T-cell (primary cell): ENCODE measurements around the gene COMMD4. TPM values are rescaled to one million over a fixed set of nuclear protein-coding genes. Genes with fewer than 3 reads are reported as not detected.
"Not testable (repeated sequence)": the region's sequence is repeated elsewhere in the genome, so short reads cannot be mapped to it uniquely, and the experiment has no call there.

ENCODE experiments used
- ATAC-seq, 4 experiments: fragments of 200-7000 bp in 3 of 4; fragments of 150-1000 bp in 1 of 4; cut with Tn5 transposase; replicated peaks in 1 of 4; 1 replicate in 3 of 4; 2 replicates in 1 of 4; pipeline ENCODE4 v1.10.0; 2021; ENCODE audit warnings: moderate library complexity in 3 of 4, mild to moderate bottlenecking in 2 of 4, moderate number of reproducible peaks in 1 of 4
- CTCF ChIA-PET, 2 donors: fragments of 300-600 bp; sonication (Branson Sonifier 250); formaldehyde crosslinking; loops; one replicate each; lab custom pipeline; 2022; ENCODE audit warnings: antibody characterized with exemption in 2 of 2; lab: Charles Lee
- POLR2A ChIA-PET, 2 donors: fragments of 300-600 bp; sonication (Branson Sonifier 250); formaldehyde crosslinking; loops; one replicate each; lab custom pipeline; 2022; ENCODE audit warnings: antibody characterized with exemption in 2 of 2; lab: Charles Lee
- DNase-seq, 35 experiments: peaks; one replicate each; pipeline versions ENCODE4 v3.0.0 to v3.0.0-alpha.2; 2013 to 2023
- H3K27ac ChIP-seq: one replicate; pipeline ENCODE4 v1.5.1; 2013; ENCODE audit warnings: low read length
- H3K27me3 ChIP-seq, 2 experiments: replicated peaks in 1 of 2; 1 replicate in 1 of 2; 2 replicates in 1 of 2; pipeline versions ENCODE4 v1.6.1 to v1.7.0; 2013; ENCODE audit warnings: low read length in 1 of 2, mixed read lengths in 1 of 2; ENCODE audit not compliant: control insufficient read depth in 2 of 2, insufficient read depth in 2 of 2; ENCODE audit errors: extremely low read depth in 1 of 2
- H3K36me3 ChIP-seq, 2 donors: 1 replicate in 1 of 2; 2 replicates in 1 of 2; pipeline versions ENCODE4 v1.6.1 to v1.7.0; 2013; ENCODE audit warnings: low read length in 1 of 2; ENCODE audit not compliant: control insufficient read depth in 2 of 2, insufficient read depth in 1 of 2; ENCODE audit errors: extremely low read depth in 1 of 2
- H3K4me1 ChIP-seq, 2 experiments: 1 replicate in 1 of 2; 2 replicates in 1 of 2; pipeline versions ENCODE4 v1.6.1 to v1.7.0; 2013; ENCODE audit warnings: low read length in 2 of 2, mixed read lengths in 1 of 2; ENCODE audit not compliant: insufficient read depth in 2 of 2, control insufficient read depth in 1 of 2; ENCODE audit errors: extremely low read depth in 1 of 2
- H3K4me3 ChIP-seq, 2 donors: 1 replicate in 1 of 2; 2 replicates in 1 of 2; pipeline versions ENCODE4 v1.5.1 to v1.7.0; 2013; ENCODE audit warnings: mild to moderate bottlenecking in 2 of 2, low read length in 1 of 2, moderate library complexity in 1 of 2; ENCODE audit not compliant: control insufficient read depth in 1 of 2; ENCODE audit errors: extremely low read depth in 1 of 2
- H3K9me3 ChIP-seq: 2 replicates; pipeline ENCODE4 v1.7.0; 2013
- H3K27ac Mint-ChIP-seq, 2 donors: one replicate each; pipeline ENCODE4 v1.8.0; 2020 to 2021; ENCODE audit warnings: mild to moderate bottlenecking in 2 of 2, mixed read lengths in 2 of 2
- H3K27me3 Mint-ChIP-seq, 2 donors: one replicate each; pipeline ENCODE4 v1.8.0; 2021 to 2022; ENCODE audit warnings: mixed read lengths in 2 of 2
- H3K36me3 Mint-ChIP-seq: one replicate; pipeline ENCODE4 v1.8.0; 2021; ENCODE audit warnings: mixed read lengths
- H3K4me1 Mint-ChIP-seq, 3 donors: one replicate each; pipeline ENCODE4 v1.8.0; 2020 to 2022; ENCODE audit warnings: mixed read lengths in 3 of 3, mild to moderate bottlenecking in 1 of 3
- H3K4me3 Mint-ChIP-seq, 3 donors: one replicate each; pipeline ENCODE4 v1.8.0; 2020 to 2022; ENCODE audit warnings: mild to moderate bottlenecking in 3 of 3, mixed read lengths in 3 of 3, moderate library complexity in 3 of 3
- H3K9me3 Mint-ChIP-seq, 3 donors: one replicate each; pipeline ENCODE4 v1.8.0; 2020 to 2022; ENCODE audit warnings: mixed read lengths in 3 of 3
- WGBS: methylation state at CpG from one replicate; pipeline ENCODE4 v1.1.5; 2013; ENCODE audit warnings: missing lambda C conversion rate; ENCODE audit not compliant: insufficient coverage; 5-methylcytosine and 5-hydroxymethylcytosine counted together
- total RNA-seq, 35 experiments: library from RNA in 6 of 35; stranded (reverse) in 6 of 35; fragments of 120-200 nt in 1 of 35; gene quantifications; one replicate each; pipeline versions ENCODE4 v1.2.1 to v1.2.4 and lab custom pipeline; 2013 to 2026

Gene COMMD4
- total RNA-seq = 10 to 100 TPM; 25.0 to 38.7 (median 34.2) TPM
- total RNA-seq (2013) = 30.5 TPM
- 4.0 to 45.7 (median 16.6) reads per million in 29 experiments for total RNA-seq (lab: John Stamatoyannopoulos, UW)

DNA sequence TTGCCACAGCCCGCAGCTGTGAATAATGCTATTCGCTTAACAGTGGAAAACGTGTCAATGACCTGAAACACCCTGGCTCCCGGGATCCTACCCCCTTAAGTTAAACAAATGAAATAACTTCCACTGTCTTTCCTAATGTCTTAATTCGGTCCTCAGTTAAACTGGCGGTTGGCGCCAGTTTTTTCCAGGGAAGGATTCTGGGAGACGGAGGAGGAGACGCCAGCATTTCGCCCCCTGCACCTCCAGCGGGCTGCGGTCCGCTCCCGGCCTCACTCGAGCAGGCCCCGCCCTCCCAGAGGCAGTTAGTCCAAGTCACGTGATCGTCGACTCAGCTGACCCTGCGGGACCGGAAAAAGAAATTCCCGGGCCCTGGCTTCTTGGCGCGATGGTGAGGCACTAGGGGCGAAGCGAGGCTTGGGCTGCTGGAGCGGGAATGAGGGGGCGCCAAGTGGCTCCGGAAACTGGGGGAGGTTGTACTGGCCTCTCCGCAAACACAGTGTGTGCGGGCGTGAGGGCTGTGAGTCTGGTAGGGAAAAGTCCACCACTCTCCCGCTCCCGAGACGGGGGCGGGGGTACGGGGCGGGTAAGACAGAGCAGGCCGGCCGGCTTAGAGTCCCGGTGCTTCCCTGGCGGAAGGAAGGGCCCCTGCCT, at the start of gene COMMD4:
Gene COMMD4, plus strand, starts transcription at position 359 of the 651 bp plus-strand sequence. Its CDS starts 27 bp downstream, at position 386.
- H3K27me3 Mint-ChIP-seq = peaks cover 0 to 2% of the 10 kb centered on the region in 2 donors
- peak within 1 kb of the TSS; percentile 72 for H3K4me3 ChIP-seq
- peak in 34 of 35 experiments; percentile 15 to 77 (median 41) for DNase-seq
- H3K4me1 ChIP-seq = peaks cover 2 to 12% of the 10 kb centered on the region in 2 experiments
- no peaks in the 10 kb centered on the region for H3K27me3 ChIP-seq
- peaks cover 4% of the 10 kb centered on the region for H3K36me3 Mint-ChIP-seq
- H3K4me3 Mint-ChIP-seq = peak within 1 kb of the TSS; percentile 90 to 92 (median 91)
- H3K27ac Mint-ChIP-seq = peak within 1 kb of the TSS; percentile 85 to 90
- POLR2A ChIA-PET = interaction anchor here in 1 of 2 donors (0.6 to 0.7 kb wide), 2 partner anchors 39 to 442 kb away, joined by 3 to 4 read pairs; no protein-coding TSS in a partner anchor
- CTCF ChIA-PET = interaction anchor here in 1 of 2 donors (0.5 to 1.1 kb wide), 2 partner anchors 32 to 1615 kb away, joined by 3 read pairs; no protein-coding TSS in a partner anchor
- WGBS = under 1% methylated on average over 39 of the region's 42 CpGs
- H3K4me1 Mint-ChIP-seq = peaks cover 19 to 25% (median 21%) of the 10 kb centered on the region in 3 donors
- ATAC-seq = peak; percentile 67 to 83 (median 79)
- peak within 1 kb of the TSS; percentile 37 for H3K27ac ChIP-seq
- peaks cover 3 to 5% of the 10 kb centered on the region in 2 donors for H3K36me3 ChIP-seq
- no peaks in the 10 kb centered on the region for H3K9me3 Mint-ChIP-seq
- H3K9me3 ChIP-seq = no peaks in the 10 kb centered on the region

DNA sequence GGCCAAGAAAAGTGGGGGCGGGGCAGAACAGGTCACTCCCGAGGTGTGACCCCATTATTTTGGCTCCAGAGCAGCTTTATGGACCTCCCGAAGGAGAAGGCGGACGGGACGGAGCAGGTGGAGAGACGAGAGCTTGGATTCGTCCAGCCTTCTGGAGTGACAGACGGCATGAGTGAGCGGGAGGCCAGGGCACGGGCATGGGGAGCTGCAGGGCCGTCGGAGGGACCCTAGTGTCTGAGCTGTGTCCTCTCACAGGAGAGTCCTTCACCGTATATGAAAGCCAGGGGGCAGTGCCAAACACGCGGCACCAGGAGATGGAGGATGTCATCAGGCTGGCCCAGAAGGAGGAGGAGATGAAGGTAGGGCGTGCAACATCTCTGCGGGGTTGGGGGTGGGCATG, 42.2 kb upstream of the COMMD4 start:
- not testable (repeated sequence) for H3K27me3 Mint-ChIP-seq

DNA sequence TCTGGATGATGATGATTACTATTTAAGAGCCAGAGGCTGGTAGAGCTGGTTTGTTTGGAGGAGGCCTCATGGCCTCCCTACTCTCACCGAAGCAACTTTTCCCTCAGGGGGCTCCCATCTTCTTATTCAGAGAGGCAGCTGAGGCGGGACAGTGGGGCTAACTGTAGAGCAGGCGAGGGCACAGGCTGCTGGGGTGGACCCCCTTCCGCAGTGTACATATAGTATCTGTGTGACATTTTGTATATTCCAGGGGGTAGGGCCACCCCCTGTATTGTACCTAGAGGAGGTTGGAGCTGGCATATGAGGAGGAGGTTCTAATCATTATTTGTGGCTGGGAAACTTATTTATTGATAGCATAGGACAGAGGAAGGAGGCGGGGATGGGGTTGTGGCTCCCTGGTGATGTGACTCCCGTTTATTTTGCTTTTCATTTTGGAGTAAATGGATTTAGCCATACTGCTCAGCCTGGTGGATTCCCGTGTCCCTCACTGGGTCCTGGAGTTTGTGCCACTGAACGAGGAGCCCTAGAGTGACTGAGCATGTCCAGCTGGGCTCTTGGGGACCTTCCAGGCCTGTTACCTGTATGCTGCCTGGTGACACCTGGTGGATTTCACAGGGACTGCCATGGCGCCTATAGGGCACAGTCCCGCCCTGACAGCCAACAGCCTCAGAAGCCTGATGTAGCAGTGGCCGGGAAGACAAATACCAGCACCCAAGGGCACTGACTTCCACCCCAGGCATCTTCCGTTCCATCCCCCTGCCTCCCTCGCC, 37.1 kb upstream of the COMMD4 start:
- CTCF ChIA-PET = interaction anchor here in 1 of 2 donors (0.6 kb wide), 1 partner anchor 781 kb away, joined by 3 read pairs; no protein-coding TSS in a partner anchor
- H3K27me3 Mint-ChIP-seq, H3K9me3 ChIP-seq, H3K27ac ChIP-seq, H3K36me3 Mint-ChIP-seq, H3K4me3 Mint-ChIP-seq, H3K36me3 ChIP-seq, POLR2A ChIA-PET, H3K4me1 ChIP-seq, H3K4me3 ChIP-seq, H3K27ac Mint-ChIP-seq, H3K9me3 Mint-ChIP-seq, H3K27me3 ChIP-seq, H3K4me1 Mint-ChIP-seq: not testable (repeated sequence)
- WGBS = no CpG with 5 or more reads among the region's 13 CpGs
- peak; percentile 94 to 97 (median 97) for ATAC-seq
- peak in 1 of 35 experiments; percentile 10 for DNase-seq

More for the DNA sequence above, 42.2 kb upstream of the COMMD4 start:
- H3K27ac Mint-ChIP-seq, H3K4me3 ChIP-seq, H3K9me3 ChIP-seq, POLR2A ChIA-PET, H3K27ac ChIP-seq, H3K36me3 ChIP-seq, H3K27me3 ChIP-seq, H3K4me3 Mint-ChIP-seq, CTCF ChIA-PET, H3K9me3 Mint-ChIP-seq, H3K4me1 ChIP-seq, ATAC-seq, DNase-seq, H3K36me3 Mint-ChIP-seq, H3K4me1 Mint-ChIP-seq: not testable (repeated sequence)
- WGBS = no CpG with 5 or more reads among the region's 18 CpGs

DNA sequence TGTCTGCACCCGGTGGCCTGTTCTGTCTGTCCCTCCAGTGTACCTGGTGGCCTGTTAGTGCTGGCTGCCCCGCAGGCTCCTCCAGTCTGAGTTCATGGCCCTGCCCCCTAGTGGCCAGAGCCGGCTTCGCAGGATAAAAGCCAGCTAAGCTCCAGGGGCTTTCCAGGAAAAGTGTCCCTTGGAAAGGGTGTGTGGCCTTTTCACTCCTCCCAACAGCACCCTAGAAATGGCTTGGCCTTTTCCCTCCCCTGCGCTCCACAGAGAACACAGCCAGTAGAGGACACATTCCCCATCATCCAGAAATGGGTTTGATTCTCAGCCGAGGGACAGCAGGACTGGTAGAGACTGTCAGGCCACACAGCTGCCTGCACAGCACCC, 36.6 kb upstream of the COMMD4 start:
- H3K27ac ChIP-seq, H3K27ac Mint-ChIP-seq, H3K4me3 Mint-ChIP-seq, H3K36me3 ChIP-seq, H3K27me3 ChIP-seq, H3K9me3 Mint-ChIP-seq, H3K9me3 ChIP-seq, H3K4me1 Mint-ChIP-seq, POLR2A ChIA-PET, H3K36me3 Mint-ChIP-seq, H3K4me1 ChIP-seq, H3K27me3 Mint-ChIP-seq, CTCF ChIA-PET, H3K4me3 ChIP-seq: not testable (repeated sequence)
- WGBS = no CpG with 5 or more reads among the region's 6 CpGs
- ATAC-seq = peak; percentile 90 to 93 (median 92)
- peak in 33 of 35 experiments; percentile 17 to 65 (median 42) for DNase-seq

DNA sequence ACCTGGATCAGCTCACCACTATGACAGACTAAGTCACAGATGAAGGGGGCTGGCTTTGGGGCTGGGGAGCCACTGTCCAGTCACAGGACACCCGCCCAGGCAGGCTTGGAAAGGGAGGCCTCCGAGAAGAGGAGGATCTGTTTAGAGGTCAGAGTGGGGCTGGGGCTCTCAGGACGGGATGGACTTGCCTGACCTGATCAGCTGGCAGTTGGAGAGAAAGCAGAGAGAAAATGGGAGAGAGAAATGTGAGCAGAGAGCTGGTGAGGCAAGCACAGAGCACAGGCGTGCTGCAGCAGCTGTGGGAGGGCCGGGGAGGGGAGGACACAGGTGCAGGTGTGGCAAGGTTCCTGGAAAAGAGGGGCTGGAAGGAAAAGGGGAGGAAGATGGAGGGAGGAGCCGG, 35.8 kb upstream of the COMMD4 start:
- H3K27ac Mint-ChIP-seq, DNase-seq, H3K9me3 Mint-ChIP-seq, H3K27me3 ChIP-seq, H3K36me3 Mint-ChIP-seq, H3K4me3 Mint-ChIP-seq, POLR2A ChIA-PET, H3K9me3 ChIP-seq, H3K4me3 ChIP-seq, H3K4me1 ChIP-seq, ATAC-seq, H3K4me1 Mint-ChIP-seq, H3K36me3 ChIP-seq, H3K27ac ChIP-seq, CTCF ChIA-PET: not testable (repeated sequence)
- H3K27me3 Mint-ChIP-seq = peaks cover 12 to 14% of the 10 kb centered on the region in 2 donors
- WGBS = 56% methylated on average over 4 of the region's 6 CpGs

DNA sequence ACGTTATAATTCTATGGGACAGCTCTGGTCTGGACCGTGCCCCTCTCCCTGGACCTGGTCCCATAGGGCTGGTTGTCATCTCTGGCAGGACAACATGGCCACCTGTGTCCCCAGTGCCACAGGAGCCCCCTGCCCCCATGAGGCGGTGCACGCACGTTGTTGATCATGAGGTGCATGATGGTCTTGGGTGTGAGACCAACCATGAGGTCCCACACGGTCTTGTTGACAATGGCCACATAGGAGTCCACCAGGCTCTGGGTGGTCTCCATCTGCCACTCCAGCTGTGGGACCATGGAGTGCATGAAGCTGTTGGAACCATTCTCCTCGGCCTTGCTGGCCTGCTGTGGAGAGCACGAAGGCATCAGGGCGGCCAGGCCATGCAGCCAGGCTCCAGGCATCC, 33.5 kb upstream of the COMMD4 start:
- POLR2A ChIA-PET = no interaction called here
- Histone ChIP-seq H3K27me3 (peaks cover 0 to 13% of the 10 kb centered on the region in 2 experiments), H3K36me3 (no peaks in the 10 kb centered on the region), H3K4me1 (no peaks in the 10 kb centered on the region), H3K9me3 (no peaks in the 10 kb centered on the region), H3K4me3 (no peak overlapping the region), H3K27ac (no peak overlapping the region)
- Mint-ChIP-seq H3K27me3 (peaks cover 28% of the 10 kb centered on the region in 2 donors), H3K36me3 (no peaks in the 10 kb centered on the region), H3K4me3 (no peak overlapping the region), H3K9me3 (no peaks in the 10 kb centered on the region), H3K27ac (no peak overlapping the region), H3K4me1 (no peaks in the 10 kb centered on the region)
- CTCF ChIA-PET = no interaction called here
- WGBS = 71% methylated on average over 7 of the region's 9 CpGs
- ATAC-seq (no peak), DNase-seq (no peak)
